ENCODE data around the gene OPTN. TPM values are rescaled to one million over a fixed set of nuclear protein-coding genes. Genes with fewer than 3 reads are reported as not detected.

Gene OPTN
- total RNA-seq, 3 donors from 2014 or later (not counting 1 experiment from before 2014, with no cell fraction given), result 140 to 177 (median 161) TPM

GRCh38 chr10:13099144-13099665 lies 758 bp upstream of the OPTN start:
- WGBS (ENCODE audit: insufficient coverage), result 3% methylated on average over 12 of the region's 14 CpGs
- TF ChIP-seq, protein P1, sequence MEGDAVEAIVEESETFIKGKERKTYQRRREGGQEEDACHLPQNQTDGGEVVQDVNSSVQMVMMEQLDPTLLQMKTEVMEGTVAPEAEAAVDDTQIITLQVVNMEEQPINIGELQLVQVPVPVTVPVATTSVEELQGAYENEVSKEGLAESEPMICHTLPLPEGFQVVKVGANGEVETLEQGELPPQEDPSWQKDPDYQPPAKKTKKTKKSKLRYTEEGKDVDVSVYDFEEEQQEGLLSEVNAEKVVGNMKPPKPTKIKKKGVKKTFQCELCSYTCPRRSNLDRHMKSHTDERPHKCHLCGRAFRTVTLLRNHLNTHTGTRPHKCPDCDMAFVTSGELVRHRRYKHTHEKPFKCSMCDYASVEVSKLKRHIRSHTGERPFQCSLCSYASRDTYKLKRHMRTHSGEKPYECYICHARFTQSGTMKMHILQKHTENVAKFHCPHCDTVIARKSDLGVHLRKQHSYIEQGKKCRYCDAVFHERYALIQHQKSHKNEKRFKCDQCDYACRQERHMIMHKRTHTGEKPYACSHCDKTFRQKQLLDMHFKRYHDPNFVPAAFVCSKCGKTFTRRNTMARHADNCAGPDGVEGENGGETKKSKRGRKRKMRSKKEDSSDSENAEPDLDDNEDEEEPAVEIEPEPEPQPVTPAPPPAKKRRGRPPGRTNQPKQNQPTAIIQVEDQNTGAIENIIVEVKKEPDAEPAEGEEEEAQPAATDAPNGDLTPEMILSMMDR (IDR thresholded peaks at IDR 0.05), result no peak

GRCh38 chr10:13100349-13101294 lies 659 bp downstream of the OPTN start:
- no peaks in the 10 kb centered on the region for H3K9me3 ChIP-seq (ENCODE audit: control insufficient read depth, insufficient read depth, low read length)
- H3K9me3 Mint-ChIP-seq, result no peaks in the 10 kb centered on the region
- H3K4me1 ChIP-seq (ENCODE audit: control insufficient read depth, insufficient read depth, low read length), result peaks cover 30% of the 10 kb centered on the region
- intact Hi-C loops (cut with micrococcal nuclease), result loop anchor here (2.0 to 10.0 kb wide), 2 partner anchors 16 to 906 kb away; partner anchors contain the start of genes CDC123 and NUDT5
- ATAC-seq (peak; percentile 14 to 31 (median 19)), DNase-seq (peak in 1 of 2 donors; percentile 54)
- peak overlapping the region; percentile 89 to 92 for H3K27ac Mint-ChIP-seq
- H3K36me3 ChIP-seq (ENCODE audit: control insufficient read depth, insufficient read depth, low read length), result peaks cover 5% of the 10 kb centered on the region
- H3K36me3 Mint-ChIP-seq, result no peaks in the 10 kb centered on the region
- WGBS (ENCODE audit: insufficient coverage), result 7% methylated on average over 35 of the region's 35 CpGs
- TF ChIP-seq, protein P1 (IDR thresholded peaks at IDR 0.05), result no peak
- no peaks in the 10 kb centered on the region for H3K27me3 Mint-ChIP-seq (ENCODE audit: low read depth in 2 of 2)
- H3K27me3 ChIP-seq (ENCODE audit: control insufficient read depth, insufficient read depth, low read length), result no peaks in the 10 kb centered on the region
- H3K4me3 ChIP-seq (ENCODE audit: low read length), result peak overlapping the region; percentile 73
- H3K4me3 Mint-ChIP-seq, result peak overlapping the region; percentile 89
- peak overlapping the region; percentile 89 for H3K27ac ChIP-seq (ENCODE audit: low read length)
- H3K4me1 Mint-ChIP-seq, result peaks cover 49 to 55% of the 10 kb centered on the region in 2 donors

More at GRCh38 chr10:13099144-13099665, 758 bp upstream of the OPTN start:
- H3K27me3 Mint-ChIP-seq (ENCODE audit: low read depth in 2 of 2), result no peaks in the 10 kb centered on the region
- Histone ChIP-seq H3K36me3 (ENCODE audit: control insufficient read depth, insufficient read depth, low read length) (no peaks in the 10 kb centered on the region), H3K4me3 (ENCODE audit: low read length) (peak overlapping the region; percentile 73), H3K9me3 (ENCODE audit: control insufficient read depth, insufficient read depth, low read length) (no peaks in the 10 kb centered on the region), H3K4me1 (ENCODE audit: control insufficient read depth, insufficient read depth, low read length) (peaks cover 22% of the 10 kb centered on the region), H3K27me3 (ENCODE audit: control insufficient read depth, insufficient read depth, low read length) (no peaks in the 10 kb centered on the region), H3K27ac (ENCODE audit: low read length) (peak overlapping the region; percentile 91)
- H3K4me3 Mint-ChIP-seq, result peak overlapping the region; percentile 96
- H3K4me1 Mint-ChIP-seq, result peaks cover 37 to 42% of the 10 kb centered on the region in 2 donors
- intact Hi-C loops (cut with micrococcal nuclease), result loop anchor here (1.0 to 5.0 kb wide), 2 partner anchors 63 to 203 kb away; partner anchors contain the start of gene MCM10
- H3K9me3 Mint-ChIP-seq, result no peaks in the 10 kb centered on the region
- H3K36me3 Mint-ChIP-seq, result no peaks in the 10 kb centered on the region
- DNase-seq (peak; percentile 34 to 77), ATAC-seq (peak; percentile 46 to 56 (median 52))
- peak overlapping the region; percentile 89 to 92 for H3K27ac Mint-ChIP-seq

DNA sequence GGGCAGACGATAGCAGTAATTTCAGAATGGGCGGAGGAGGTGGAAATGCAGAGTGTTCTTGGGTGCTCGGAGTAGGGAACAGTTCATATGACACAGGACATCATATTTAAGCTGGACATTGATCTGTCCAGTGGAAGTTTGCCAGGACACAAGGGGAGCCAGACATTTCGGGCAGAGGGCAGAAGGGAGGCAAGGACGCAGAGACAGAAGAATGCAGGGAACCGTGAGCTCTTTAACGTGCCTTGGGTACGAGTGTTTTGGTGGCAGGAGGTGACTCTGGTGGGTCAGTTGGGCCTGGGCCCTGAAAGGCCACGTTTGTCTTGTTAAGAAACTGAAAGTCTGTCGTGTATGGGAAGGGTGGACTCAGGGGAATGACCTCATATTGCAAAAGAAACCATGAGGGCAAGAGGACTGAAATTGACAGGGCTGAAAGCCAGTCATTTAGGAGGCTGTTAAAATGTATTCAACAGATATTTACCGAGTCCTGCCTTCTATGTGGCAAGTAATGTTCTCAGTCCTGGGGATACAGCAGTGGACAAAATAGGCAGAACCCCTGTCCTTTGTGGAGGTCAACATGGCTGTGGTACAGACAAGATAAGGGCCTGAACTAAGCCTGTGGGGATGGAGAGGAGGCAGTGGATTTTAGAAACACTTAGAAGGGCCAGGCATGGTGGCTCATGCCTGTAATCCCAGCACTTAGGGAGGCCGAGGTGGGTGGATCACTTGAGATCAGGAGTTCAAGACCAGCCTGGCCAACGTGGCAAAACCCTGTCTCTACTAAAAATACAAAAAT lies 2.2 kb downstream of the OPTN start:
- WGBS (ENCODE audit: insufficient coverage), result 84% methylated on average over 13 of the region's 13 CpGs
- TF ChIP-seq, protein P1 (IDR thresholded peaks at IDR 0.05), result no peak
- H3K4me3 Mint-ChIP-seq, result peak overlapping the region; percentile 78
- H3K27ac ChIP-seq (ENCODE audit: low read length), result no peak overlapping the region
- H3K27ac Mint-ChIP-seq, result peak overlapping the region; percentile 89 to 92
- no peaks in the 10 kb centered on the region for H3K36me3 Mint-ChIP-seq
- peaks cover 63 to 70% of the 10 kb centered on the region in 2 donors for H3K4me1 Mint-ChIP-seq
- no peaks in the 10 kb centered on the region for H3K9me3 Mint-ChIP-seq
- H3K4me1 ChIP-seq (ENCODE audit: control insufficient read depth, insufficient read depth, low read length), result peaks cover 40% of the 10 kb centered on the region
- H3K36me3 ChIP-seq (ENCODE audit: control insufficient read depth, insufficient read depth, low read length), result peaks cover 5% of the 10 kb centered on the region
- no peak overlapping the region for H3K4me3 ChIP-seq (ENCODE audit: low read length)
- H3K27me3 ChIP-seq (ENCODE audit: control insufficient read depth, insufficient read depth, low read length), result no peaks in the 10 kb centered on the region
- DNase-seq (no peak), ATAC-seq (no peak)
- intact Hi-C loops (cut with micrococcal nuclease), result loop anchor here (10.0 kb wide), 1 partner anchor 907 kb away; the partner anchor contains the start of genes CDC123 and NUDT5
- H3K27me3 Mint-ChIP-seq (ENCODE audit: low read depth in 2 of 2), result no peaks in the 10 kb centered on the region
- H3K9me3 ChIP-seq (ENCODE audit: control insufficient read depth, insufficient read depth, low read length), result no peaks in the 10 kb centered on the region

All from natural killer cell (primary cell).